Measurements from ENCODE around the gene CENPI. TPM values are rescaled to one million over a fixed set of nuclear protein-coding genes. Genes with fewer than 3 reads are reported as not detected.
"Not testable (repeated sequence)": the region's sequence is repeated elsewhere in the genome, so short reads cannot be mapped to it uniquely, and the experiment has no call there.

The CENPI gene
- total RNA-seq, result 39.8 TPM in 2 replicates
- long read RNA-seq, partial matches to known transcripts, result 5 of 34 reads
- long read RNA-seq, other reads (novel, unspliced or antisense), result 29 of 34 reads

GRCh38 chrX:101097546-101098453 is at the start of gene CENPI:
Gene CENPI, plus strand, starts transcription at chrX:101098204. Its CDS starts 2,867 bp downstream, at chrX:101101071.
- H3K9me3 Mint-ChIP-seq, result no peaks in the 10 kb centered on the region
- peaks cover 7% of the 10 kb centered on the region for H3K36me3 Mint-ChIP-seq (ENCODE audit: low read depth)
- TF ChIP-seq CTCF (conservative IDR thresholded peaks at IDR 0.05), result no peak
- peak within 1 kb of the TSS; percentile 98 for H3K27ac Mint-ChIP-seq (ENCODE audit: unreplicated experiment)
- peaks cover 32% of the 10 kb centered on the region for H3K4me1 Mint-ChIP-seq
- peak; percentile 75 for DNase-seq (ENCODE audit: low read depth, low spot score)
- H3K27me3 Mint-ChIP-seq (ENCODE audit: low read depth), result no peaks in the 10 kb centered on the region
- H3K4me3 Mint-ChIP-seq, result peak within 1 kb of the TSS; percentile 97

DNA sequence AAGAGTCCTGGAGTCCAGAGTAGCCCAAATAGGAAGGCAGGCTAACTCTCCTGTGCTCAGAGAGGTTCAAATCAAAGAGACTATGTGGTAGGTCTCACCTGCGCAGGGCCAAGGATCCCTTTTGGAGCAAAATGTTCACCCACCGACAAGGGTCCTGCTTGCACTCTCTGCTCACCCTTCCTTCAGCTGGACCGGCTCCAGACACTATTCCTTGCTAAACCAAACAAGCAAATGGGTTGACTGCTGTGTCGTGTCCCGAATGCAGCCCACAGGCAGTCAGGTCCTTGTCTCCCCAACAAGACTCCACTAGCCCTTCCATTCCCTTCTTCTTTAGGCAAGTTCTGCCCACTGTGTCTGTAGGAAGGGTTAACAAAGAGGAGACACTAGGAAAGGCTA is 46.9 kb upstream of the CENPI start:
- Mint-ChIP-seq H3K27me3 (ENCODE audit: low read depth) (no peaks in the 10 kb centered on the region), H3K27ac (ENCODE audit: unreplicated experiment) (peak overlapping the region; percentile 87), H3K4me3 (peak overlapping the region; percentile 90), H3K36me3 (ENCODE audit: low read depth) (peaks cover 3% of the 10 kb centered on the region), H3K9me3 (peaks cover 2% of the 10 kb centered on the region), H3K4me1 (peaks cover 13% of the 10 kb centered on the region)
- no peak for DNase-seq (ENCODE audit: low read depth, low spot score)
- TF ChIP-seq CTCF (conservative IDR thresholded peaks at IDR 0.05), result no peak

- Mint-ChIP-seq H3K4me1 (peaks cover 13% of the 10 kb centered on the region), H3K9me3 (peaks cover 5% of the 10 kb centered on the region), H3K27me3 (ENCODE audit: low read depth) (no peaks in the 10 kb centered on the region), H3K36me3 (ENCODE audit: low read depth) (peaks cover 3% of the 10 kb centered on the region), H3K4me3 (peak within 1 kb of the TSS; percentile 90), H3K27ac (ENCODE audit: unreplicated experiment) (peak within 1 kb of the TSS; percentile 87)
- TF ChIP-seq CTCF (conservative IDR thresholded peaks at IDR 0.05), result no peak
- DNase-seq (ENCODE audit: low read depth, low spot score), result peak; percentile 43
Observed at GRCh38 chrX:101051549-101052302, 46.3 kb upstream of the CENPI start, which contains the start of gene TRMT2B. Gene TRMT2B, minus strand, starts transcription at chrX:101052111. Its CDS starts 9,822 bp downstream, at chrX:101042289.

GRCh38 chrX:101056551-101056950 is 41.5 kb upstream of the CENPI start:
- not testable (repeated sequence) for H3K4me3 Mint-ChIP-seq; H3K27me3 Mint-ChIP-seq (ENCODE audit: low read depth); DNase-seq (ENCODE audit: low read depth, low spot score); H3K27ac Mint-ChIP-seq (ENCODE audit: unreplicated experiment); H3K4me1 Mint-ChIP-seq; H3K36me3 Mint-ChIP-seq (ENCODE audit: low read depth)
- peaks cover 13% of the 10 kb centered on the region for H3K9me3 Mint-ChIP-seq

DNA sequence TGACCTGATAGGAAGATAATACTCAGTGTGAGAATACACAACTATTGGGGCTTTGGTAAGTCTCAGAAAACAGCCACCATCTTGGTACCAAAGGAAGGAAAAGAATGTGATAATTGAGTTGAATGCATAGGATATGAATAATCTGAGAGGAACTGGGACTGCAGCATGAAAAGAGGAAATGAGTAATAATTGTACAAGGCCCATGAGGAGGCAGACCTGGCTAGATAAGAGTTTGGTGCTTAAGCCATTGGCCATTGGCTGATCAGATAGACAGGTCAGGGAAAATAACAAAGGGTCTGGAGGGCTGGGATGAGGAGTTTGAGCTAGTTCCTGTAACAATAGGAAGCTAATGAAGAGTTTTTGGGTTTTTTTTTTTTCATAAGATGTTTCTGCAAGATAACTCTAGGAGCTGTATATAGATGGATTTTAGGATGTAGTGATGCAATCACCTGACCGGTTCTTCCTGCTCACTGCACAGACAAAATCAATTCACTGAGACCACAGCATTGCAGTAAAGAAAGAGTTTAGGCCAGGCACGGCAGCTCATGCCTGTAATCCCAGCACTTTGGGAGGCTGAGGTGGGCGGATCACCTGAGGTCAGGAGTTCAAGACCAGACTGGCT is 40.8 kb upstream of the CENPI start:
- no peaks in the 10 kb centered on the region for H3K36me3 Mint-ChIP-seq (ENCODE audit: low read depth)
- no peaks in the 10 kb centered on the region for H3K27me3 Mint-ChIP-seq (ENCODE audit: low read depth)
- peaks cover 13% of the 10 kb centered on the region for H3K9me3 Mint-ChIP-seq
- no peak overlapping the region for H3K4me3 Mint-ChIP-seq
- H3K4me1 Mint-ChIP-seq, result peaks cover under 1% of the 10 kb centered on the region
- TF ChIP-seq CTCF (conservative IDR thresholded peaks at IDR 0.05), result no peak
- DNase-seq (ENCODE audit: low read depth, low spot score), result no peak
- H3K27ac Mint-ChIP-seq (ENCODE audit: unreplicated experiment), result no peak overlapping the region
